RWPE2 (cell line): ENCODE data around the gene SNCG.
"Not testable (repeated sequence)": the region's sequence is repeated elsewhere in the genome, so short reads cannot be mapped to it uniquely, and the experiment has no call there.

Source experiments
- ATAC-seq: fragments of 200-7000 bp; cut with Tn5 transposase; 3 replicates; pipeline ENCODE4 v1.9.1; 2021; ENCODE audit warnings: low read depth
- DNase-seq: peaks from one replicate; pipeline ENCODE4 v3.0.0-alpha.2; 2020; ENCODE audit warnings: low spot score
- H3K27ac ChIP-seq: fragments of 450-650 bp; 2 replicates; pipeline ENCODE4 v1.5.1; 2017; ENCODE audit warnings: mild to moderate bottlenecking; ENCODE audit not compliant: poor library complexity, severe bottlenecking
- H3K27me3 ChIP-seq: fragments of 250-450 bp; sonication (Bioruptor Pico); 2 replicates; pipeline ENCODE4 v1.5.1; 2021; ENCODE audit warnings: mild to moderate bottlenecking, moderate library complexity; ENCODE audit not compliant: insufficient read depth, poor library complexity, severe bottlenecking
- H3K36me3 ChIP-seq: fragments of 250-450 bp; sonication (Bioruptor Pico); 2 replicates; pipeline ENCODE4 v1.5.1; 2020; ENCODE audit warnings: low read depth, mild to moderate bottlenecking, moderate library complexity
- H3K4me1 ChIP-seq: fragments of 250-450 bp; sonication (Bioruptor Pico); 2 replicates; pipeline ENCODE4 v1.5.1; 2021; ENCODE audit warnings: mild to moderate bottlenecking, moderate library complexity; ENCODE audit not compliant: insufficient read depth, poor library complexity, severe bottlenecking
- H3K4me3 ChIP-seq: fragments of 250-450 bp; sonication (Bioruptor Pico); 2 replicates; pipeline ENCODE4 v1.5.1; 2021; ENCODE audit warnings: mild to moderate bottlenecking, moderate library complexity; ENCODE audit not compliant: severe bottlenecking
- H3K9me3 ChIP-seq: fragments of 250-450 bp; sonication (Bioruptor Pico); 2 replicates; pipeline ENCODE4 v1.5.1; 2021; ENCODE audit warnings: mild to moderate bottlenecking, moderate library complexity; ENCODE audit not compliant: severe bottlenecking
- CTCF ChIP-seq: fragments of 450-650 bp; IDR thresholded peaks from one replicate; pipeline ENCODE4 v1.5.1; 2017; ENCODE audit warnings: mild to moderate bottlenecking, moderate library complexity; ENCODE audit not compliant: poor library complexity, severe bottlenecking

The SNCG gene

GRCh38 chr10:87000491-87000890 is 42.1 kb downstream of the SNCG start:
- DNase-seq (no peak), ATAC-seq (no peak)
- no peaks in the 10 kb centered on the region for H3K4me1 ChIP-seq
- no peaks in the 10 kb centered on the region for H3K9me3 ChIP-seq
- no peaks in the 10 kb centered on the region for H3K36me3 ChIP-seq
- no peaks in the 10 kb centered on the region for H3K27me3 ChIP-seq
- no peak for TF ChIP-seq CTCF
- no peak overlapping the region for H3K27ac ChIP-seq
- H3K4me3 ChIP-seq: no peak overlapping the region

GRCh38 chr10:87007124-87007523 is 48.7 kb downstream of the SNCG start:
- H3K4me1 ChIP-seq, H3K36me3 ChIP-seq, DNase-seq, H3K27me3 ChIP-seq, H3K9me3 ChIP-seq, ATAC-seq, H3K4me3 ChIP-seq, H3K27ac ChIP-seq: not testable (repeated sequence)

- not testable (repeated sequence) for ATAC-seq, DNase-seq, H3K36me3 ChIP-seq, H3K4me1 ChIP-seq, H3K27me3 ChIP-seq, H3K27ac ChIP-seq, H3K4me3 ChIP-seq, H3K9me3 ChIP-seq
Measured at GRCh38 chr10:87007674-87008073, 49.3 kb downstream of the SNCG start.

- not testable (repeated sequence) for ATAC-seq, H3K36me3 ChIP-seq, H3K27ac ChIP-seq, H3K27me3 ChIP-seq, H3K9me3 ChIP-seq, H3K4me1 ChIP-seq, DNase-seq, H3K4me3 ChIP-seq
Measured at GRCh38 chr10:87008303-87008702, 49.9 kb downstream of the SNCG start.

- H3K36me3 ChIP-seq, H3K9me3 ChIP-seq, ATAC-seq, H3K4me1 ChIP-seq, H3K27ac ChIP-seq, DNase-seq, H3K27me3 ChIP-seq, H3K4me3 ChIP-seq: not testable (repeated sequence)
Measured at GRCh38 chr10:87009134-87009696, 50.8 kb downstream of the SNCG start.
